ENCODE data around the gene PRAC2.

Gene PRAC2

DNA sequence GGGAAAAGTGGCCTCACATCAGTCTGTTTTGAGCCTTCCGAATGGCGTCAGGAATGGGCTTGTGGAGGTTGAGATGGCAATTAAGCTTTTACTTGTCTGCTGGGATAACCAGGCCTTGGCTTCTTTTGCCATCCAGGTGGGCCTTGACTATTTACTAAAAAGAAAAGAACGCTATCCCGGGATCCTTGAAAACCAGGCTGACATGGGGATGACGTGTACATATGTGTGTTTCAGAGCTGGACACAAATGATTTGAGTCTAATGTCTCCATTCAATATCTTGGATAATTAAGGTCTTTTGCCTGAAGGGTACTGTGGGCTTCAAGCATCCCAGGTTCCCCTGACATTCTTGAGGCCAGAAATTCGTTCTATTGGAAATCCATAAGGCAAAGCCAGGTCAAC is 38.1 kb downstream of the PRAC2 start:
- DNase-seq (ENCODE audit: low spot score) = no peak
- TF ChIP-seq, protein P1, sequence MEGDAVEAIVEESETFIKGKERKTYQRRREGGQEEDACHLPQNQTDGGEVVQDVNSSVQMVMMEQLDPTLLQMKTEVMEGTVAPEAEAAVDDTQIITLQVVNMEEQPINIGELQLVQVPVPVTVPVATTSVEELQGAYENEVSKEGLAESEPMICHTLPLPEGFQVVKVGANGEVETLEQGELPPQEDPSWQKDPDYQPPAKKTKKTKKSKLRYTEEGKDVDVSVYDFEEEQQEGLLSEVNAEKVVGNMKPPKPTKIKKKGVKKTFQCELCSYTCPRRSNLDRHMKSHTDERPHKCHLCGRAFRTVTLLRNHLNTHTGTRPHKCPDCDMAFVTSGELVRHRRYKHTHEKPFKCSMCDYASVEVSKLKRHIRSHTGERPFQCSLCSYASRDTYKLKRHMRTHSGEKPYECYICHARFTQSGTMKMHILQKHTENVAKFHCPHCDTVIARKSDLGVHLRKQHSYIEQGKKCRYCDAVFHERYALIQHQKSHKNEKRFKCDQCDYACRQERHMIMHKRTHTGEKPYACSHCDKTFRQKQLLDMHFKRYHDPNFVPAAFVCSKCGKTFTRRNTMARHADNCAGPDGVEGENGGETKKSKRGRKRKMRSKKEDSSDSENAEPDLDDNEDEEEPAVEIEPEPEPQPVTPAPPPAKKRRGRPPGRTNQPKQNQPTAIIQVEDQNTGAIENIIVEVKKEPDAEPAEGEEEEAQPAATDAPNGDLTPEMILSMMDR (IDR thresholded peaks at IDR 0.05; ENCODE audit: poor library complexity, severe bottlenecking) = no peak
- ATAC-seq (ENCODE audit: low read depth) = no peak
- Histone ChIP-seq H3K27ac (ENCODE audit: poor library complexity, severe bottlenecking) (no peak overlapping the region), H3K4me1 (ENCODE audit: insufficient read depth, poor library complexity, severe bottlenecking) (no peaks in the 10 kb centered on the region), H3K4me3 (ENCODE audit: severe bottlenecking) (no peak overlapping the region), H3K9me3 (ENCODE audit: severe bottlenecking) (no peaks in the 10 kb centered on the region), H3K36me3 (ENCODE audit: low read depth) (no peaks in the 10 kb centered on the region), H3K27me3 (ENCODE audit: insufficient read depth, poor library complexity, severe bottlenecking) (peaks cover 12% of the 10 kb centered on the region)

DNA sequence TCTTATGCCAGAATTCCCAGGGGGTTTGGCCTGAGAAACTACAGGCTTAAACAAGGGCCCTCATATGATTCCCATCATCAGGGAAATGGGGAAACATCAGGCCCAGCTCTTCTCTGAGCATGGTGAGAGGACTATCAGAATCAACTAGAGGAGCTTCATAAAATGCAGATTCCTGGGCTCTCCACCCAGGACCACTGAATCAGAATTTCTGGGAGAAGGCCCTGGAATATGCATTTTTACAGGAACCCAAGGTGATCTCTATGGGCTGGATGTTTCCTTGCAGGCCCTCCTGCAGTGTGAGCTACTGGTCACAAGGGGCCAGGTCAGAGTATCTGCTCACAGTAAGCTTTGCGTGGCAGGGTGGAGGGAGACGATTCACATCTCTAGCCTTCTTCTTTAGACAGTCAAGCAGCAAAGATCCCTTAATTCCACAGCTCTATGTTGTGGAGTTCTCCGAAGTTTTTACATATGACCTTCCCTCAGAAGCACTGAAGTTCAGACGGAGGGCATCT is 44.3 kb downstream of the PRAC2 start:
- no peak for ATAC-seq (ENCODE audit: low read depth)
- TF ChIP-seq, protein P1 (IDR thresholded peaks at IDR 0.05; ENCODE audit: poor library complexity, severe bottlenecking) = no peak

DNA sequence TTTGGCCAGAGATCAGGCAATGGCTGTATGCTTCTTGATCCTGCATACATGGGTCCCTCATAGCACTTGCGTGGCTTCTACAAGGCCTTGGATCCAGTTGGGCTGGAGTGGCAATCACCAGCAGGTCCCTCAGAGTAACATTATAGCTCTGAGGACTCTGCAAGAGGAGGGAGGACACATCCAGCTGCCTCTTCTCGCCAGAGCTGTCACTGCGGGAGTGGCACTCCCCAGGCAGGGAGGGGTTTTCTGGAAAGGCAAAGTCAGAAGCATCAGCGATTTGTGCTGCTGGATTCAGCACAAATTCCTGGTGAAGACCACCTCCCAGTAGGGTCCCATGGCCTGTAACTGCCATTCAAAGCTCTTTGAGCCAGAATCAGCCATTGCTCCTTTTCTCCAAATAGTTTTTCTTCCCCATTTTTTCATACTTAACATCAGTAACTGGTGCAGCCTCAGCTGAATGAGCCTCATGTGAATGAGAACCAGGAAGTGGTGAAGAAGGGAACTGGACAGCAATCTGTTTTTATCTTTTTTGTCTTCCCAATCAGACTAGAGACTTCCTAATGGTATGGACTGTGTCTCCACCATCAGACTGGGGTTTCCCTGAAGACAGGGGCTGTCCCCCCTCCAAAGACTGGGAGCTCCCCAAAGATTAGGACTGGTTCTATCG is 46.2 kb downstream of the PRAC2 start:
- DNase-seq (ENCODE audit: low spot score) (no peak), ATAC-seq (ENCODE audit: low read depth) (no peak)
- no peaks in the 10 kb centered on the region for H3K4me1 ChIP-seq (ENCODE audit: insufficient read depth, poor library complexity, severe bottlenecking)
- TF ChIP-seq, protein P1 (IDR thresholded peaks at IDR 0.05; ENCODE audit: poor library complexity, severe bottlenecking) = no peak
- H3K36me3 ChIP-seq (ENCODE audit: low read depth) = no peaks in the 10 kb centered on the region
- no peak overlapping the region for H3K27ac ChIP-seq (ENCODE audit: poor library complexity, severe bottlenecking)
- H3K9me3 ChIP-seq (ENCODE audit: severe bottlenecking) = no peaks in the 10 kb centered on the region
- H3K4me3 ChIP-seq (ENCODE audit: severe bottlenecking) = no peak overlapping the region
- H3K27me3 ChIP-seq (ENCODE audit: insufficient read depth, poor library complexity, severe bottlenecking) = no peaks in the 10 kb centered on the region

More for the DNA sequence above, 44.3 kb downstream of the PRAC2 start:
- Histone ChIP-seq H3K36me3 (ENCODE audit: low read depth) (no peaks in the 10 kb centered on the region), H3K27me3 (ENCODE audit: insufficient read depth, poor library complexity, severe bottlenecking) (no peaks in the 10 kb centered on the region), H3K4me3 (ENCODE audit: severe bottlenecking) (no peak overlapping the region), H3K27ac (ENCODE audit: poor library complexity, severe bottlenecking) (no peak overlapping the region), H3K4me1 (ENCODE audit: insufficient read depth, poor library complexity, severe bottlenecking) (no peaks in the 10 kb centered on the region), H3K9me3 (ENCODE audit: severe bottlenecking) (no peaks in the 10 kb centered on the region)
- no peak for DNase-seq (ENCODE audit: low spot score)

DNA sequence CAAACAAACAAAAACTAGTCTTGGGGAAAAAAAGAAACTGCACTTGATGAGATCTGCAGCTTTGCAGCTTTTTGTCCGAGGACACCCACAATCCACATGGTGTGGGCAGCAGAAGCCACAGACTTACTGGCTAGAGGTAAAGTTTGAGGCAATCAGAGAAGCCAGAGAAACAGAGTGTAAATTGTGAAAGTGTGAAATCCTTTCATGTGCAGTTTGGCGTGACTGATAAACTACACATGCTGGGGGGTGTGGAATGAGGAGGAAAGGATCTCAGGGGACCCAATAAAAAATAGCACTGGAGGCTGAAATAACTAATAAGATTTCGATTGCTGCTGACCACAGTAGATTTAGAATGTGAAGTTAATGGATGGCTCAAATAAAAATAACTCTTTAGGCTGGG is 48.0 kb downstream of the PRAC2 start:
- H3K27me3 ChIP-seq (ENCODE audit: insufficient read depth, poor library complexity, severe bottlenecking) = peaks cover 3% of the 10 kb centered on the region
- H3K4me1 ChIP-seq (ENCODE audit: insufficient read depth, poor library complexity, severe bottlenecking) = no peaks in the 10 kb centered on the region
- no peaks in the 10 kb centered on the region for H3K9me3 ChIP-seq (ENCODE audit: severe bottlenecking)
- TF ChIP-seq, protein P1 (IDR thresholded peaks at IDR 0.05; ENCODE audit: poor library complexity, severe bottlenecking) = no peak
- DNase-seq (ENCODE audit: low spot score) (no peak), ATAC-seq (ENCODE audit: low read depth) (no peak)
- H3K4me3 ChIP-seq (ENCODE audit: severe bottlenecking) = no peak overlapping the region
- no peaks in the 10 kb centered on the region for H3K36me3 ChIP-seq (ENCODE audit: low read depth)
- H3K27ac ChIP-seq (ENCODE audit: poor library complexity, severe bottlenecking) = no peak overlapping the region

DNA sequence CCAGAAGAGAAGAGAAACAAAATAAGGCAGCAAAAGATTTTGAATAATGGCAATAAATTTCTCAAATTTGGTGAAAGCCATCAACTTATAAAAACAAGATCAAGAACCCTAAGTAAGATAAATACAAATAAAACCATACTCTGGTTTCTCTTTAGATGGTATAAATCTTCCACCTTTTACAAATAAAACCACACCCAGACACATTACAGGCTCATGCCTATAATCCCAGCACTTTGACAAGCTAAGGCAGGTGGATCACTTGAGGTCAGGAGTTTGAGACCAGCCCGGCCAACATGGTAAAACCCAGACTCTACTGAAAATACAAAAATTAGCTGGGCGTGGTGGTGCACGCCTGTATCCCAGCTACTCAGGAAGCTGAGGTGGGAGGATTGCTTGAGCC is 50.3 kb downstream of the PRAC2 start:
- Histone ChIP-seq H3K4me1 (ENCODE audit: insufficient read depth, poor library complexity, severe bottlenecking) (no peaks in the 10 kb centered on the region), H3K4me3 (ENCODE audit: severe bottlenecking) (no peak overlapping the region), H3K36me3 (ENCODE audit: low read depth) (no peaks in the 10 kb centered on the region), H3K27me3 (ENCODE audit: insufficient read depth, poor library complexity, severe bottlenecking) (peaks cover 7% of the 10 kb centered on the region), H3K9me3 (ENCODE audit: severe bottlenecking) (no peaks in the 10 kb centered on the region), H3K27ac (ENCODE audit: poor library complexity, severe bottlenecking) (no peak overlapping the region)
- DNase-seq (ENCODE audit: low spot score) (no peak), ATAC-seq (ENCODE audit: low read depth) (no peak)
- TF ChIP-seq, protein P1 (IDR thresholded peaks at IDR 0.05; ENCODE audit: poor library complexity, severe bottlenecking) = no peak

Measured in RWPE2 (cell line).